ENCODE measurements around the gene KLK6.
"Not testable (repeated sequence)": the region's sequence is repeated elsewhere in the genome, so short reads cannot be mapped to it uniquely, and the experiment has no call there.

KLK6 gene

DNA sequence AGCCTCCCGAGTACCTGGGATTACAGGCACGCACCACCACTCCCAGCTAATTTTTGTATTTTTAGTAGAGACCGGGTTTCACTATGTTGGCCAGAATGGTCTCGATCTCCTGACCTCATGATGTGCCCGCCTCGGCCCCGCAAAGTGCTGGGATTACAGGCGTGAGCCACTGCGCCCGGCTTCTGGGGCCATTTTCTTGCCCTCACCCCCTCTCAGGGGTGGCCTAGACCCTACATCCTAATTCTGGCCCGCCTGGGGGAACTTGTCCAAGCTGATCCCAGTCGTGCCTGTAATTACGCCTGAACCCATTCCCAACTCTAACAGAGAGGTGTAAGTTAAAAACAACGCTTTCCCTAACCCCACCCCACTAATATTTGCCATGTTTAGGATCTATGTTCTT is 15.0 kb upstream of the KLK6 start:
- DNase-seq: not testable (repeated sequence)

DNA sequence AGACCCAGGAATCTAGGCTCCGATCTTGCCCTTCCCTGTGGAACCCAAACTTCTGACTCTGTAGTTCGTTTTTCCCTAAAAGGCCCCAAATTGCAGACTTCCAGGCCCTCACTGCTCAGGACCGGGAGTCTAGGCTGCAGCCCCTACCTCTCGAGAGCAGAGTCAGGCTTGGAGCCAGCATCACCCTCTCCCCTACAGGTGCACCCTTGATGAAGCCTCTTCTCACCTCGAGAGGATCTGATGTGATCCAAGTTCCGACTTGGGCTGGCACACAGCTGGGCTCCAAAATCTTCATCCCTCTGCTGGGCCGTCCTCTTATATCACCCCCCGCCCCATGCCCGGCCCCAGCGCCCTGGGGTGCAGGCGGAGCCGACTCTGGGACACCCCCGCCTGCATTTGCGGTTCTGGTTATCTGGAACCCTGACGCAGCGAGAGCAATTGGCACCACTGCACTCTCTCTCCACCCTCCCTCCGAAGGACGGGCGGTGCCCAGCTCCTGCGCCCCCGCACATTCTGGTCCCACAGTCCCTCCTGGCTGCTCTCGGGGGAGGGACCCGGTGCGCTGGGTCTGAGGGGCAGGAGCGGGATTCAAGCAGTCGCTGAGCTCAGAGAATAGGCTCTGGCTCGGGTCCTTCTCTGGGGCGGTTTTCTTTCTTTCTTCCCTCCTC is 14.4 kb upstream of the KLK6 start, which contains the start of gene KLK7:
Gene KLK7, minus strand, starts transcription at position 293 of the 668 bp plus-strand sequence. CDS start 1,518 bp downstream, outside the sequence.
- DNase-seq: no peak

DNA sequence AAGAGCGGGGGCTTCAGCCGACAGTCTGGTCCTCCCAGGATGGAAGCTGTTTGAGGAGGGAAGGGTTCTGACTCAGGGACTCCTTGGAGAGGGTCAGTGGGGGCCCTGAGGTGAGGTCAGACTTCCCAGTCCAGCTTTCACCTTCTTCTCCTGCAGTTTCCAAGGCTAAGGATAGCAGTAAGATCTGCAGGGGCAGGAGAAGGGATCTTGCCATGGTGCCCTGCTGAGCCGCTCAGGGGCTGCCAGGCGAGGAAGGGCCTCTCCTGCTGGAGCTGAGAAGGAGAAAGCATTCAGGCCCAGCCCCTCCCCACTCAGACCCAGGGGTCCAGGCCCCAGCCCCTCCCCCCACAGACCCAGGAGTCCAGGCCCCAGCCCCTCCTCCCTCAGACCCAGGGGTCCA is 12.8 kb upstream of the KLK6 start:
- DNase-seq: no peak

DNA sequence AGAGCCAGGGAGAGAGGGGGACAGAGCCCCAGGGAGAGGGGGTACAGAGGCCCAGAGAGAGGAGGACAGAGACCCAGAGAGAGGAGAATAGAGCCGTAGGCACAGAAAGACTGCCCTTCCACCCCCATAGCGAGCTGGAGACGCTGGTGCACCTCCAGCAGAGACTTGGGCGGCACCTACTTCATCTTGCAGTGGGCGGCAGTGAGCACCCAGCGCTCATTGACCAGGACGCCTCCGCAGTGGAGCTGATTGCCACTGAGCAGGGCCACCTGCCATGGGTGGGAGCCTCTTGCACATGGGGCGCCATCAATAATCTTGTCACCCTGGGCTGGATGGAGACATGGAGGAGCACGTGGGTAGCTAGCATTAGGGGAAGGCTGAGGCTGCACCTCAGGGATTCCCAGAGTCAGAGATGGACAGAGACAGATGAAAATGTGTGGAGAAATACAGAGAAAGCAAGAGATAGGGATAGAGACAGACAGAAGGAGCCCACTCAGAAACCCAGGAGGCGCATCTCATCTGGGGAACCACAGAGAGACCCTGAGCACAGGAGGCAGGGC is 12.3 kb upstream of the KLK6 start:
- DNase-seq: no peak

DNA sequence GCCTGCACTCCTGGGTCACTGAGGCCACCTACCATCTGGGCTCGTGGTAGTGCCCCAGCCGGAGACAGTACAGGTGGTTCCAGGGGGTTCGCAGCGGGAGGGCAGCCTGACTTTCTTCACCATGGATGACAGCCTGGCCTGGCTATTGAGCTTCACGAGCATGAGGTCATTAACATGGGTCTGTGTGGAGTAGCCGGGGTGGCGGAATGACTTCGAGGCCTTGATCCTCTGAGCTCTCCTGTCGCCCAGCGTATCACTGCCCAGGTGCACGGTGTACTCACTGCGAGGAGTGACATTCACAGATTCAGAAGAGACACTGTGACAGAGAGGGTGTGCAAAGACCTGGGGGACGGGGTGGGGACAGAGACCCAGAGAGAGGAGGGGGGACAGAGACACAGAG is 10.8 kb upstream of the KLK6 start:
- no peak for DNase-seq

DNA sequence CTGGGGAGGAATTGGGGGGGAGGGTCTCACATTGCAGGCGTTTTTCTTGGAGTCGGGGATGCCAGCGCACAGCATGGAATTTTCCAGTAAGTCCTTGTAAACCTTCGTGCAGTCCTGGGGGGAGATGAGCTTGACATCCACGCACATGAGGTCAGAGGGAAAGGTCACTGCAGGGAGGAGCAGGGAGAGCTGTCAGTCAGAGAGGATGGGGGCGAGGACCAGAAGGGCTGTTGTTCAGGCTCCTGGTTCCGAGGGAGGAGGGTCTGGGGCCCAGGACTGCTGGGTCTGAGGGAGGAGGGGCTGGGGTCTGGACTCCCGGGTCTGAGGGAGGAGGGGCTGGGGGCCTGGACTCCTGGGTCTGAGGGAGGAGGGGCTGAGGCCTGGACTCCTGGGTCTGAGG is 10.4 kb upstream of the KLK6 start:
- DNase-seq: no peak

DNA sequence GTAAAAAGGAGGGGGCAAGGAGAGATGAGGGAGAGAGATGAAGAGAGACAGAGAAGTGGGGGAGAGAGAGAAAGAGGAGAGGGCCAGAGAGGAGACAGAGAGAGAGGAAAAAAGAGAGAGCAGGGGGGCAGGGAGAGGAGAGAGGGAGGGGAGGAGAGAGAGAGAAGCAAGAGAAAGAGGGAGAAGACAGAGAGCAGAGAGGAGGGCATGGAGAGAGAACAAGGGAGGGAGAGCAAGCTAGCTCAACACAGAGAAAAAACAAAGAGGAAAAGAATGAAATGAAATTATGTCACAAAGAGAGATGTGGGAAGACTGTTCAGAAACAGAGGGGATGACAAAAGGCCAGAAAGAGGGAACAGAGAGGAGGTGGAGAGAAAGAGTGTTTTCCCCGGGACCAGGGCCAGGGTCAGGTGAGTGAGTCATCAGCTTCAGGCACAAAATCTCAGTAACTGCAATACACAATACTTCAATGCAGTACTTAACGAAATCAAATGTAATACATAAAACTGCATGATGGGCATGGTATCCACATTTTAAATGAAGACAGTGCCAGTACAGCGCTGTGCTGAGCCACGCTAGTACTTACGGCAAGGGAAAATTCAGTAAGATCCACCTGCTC is 9.5 kb upstream of the KLK6 start:
- DNase-seq: no peak

DNA sequence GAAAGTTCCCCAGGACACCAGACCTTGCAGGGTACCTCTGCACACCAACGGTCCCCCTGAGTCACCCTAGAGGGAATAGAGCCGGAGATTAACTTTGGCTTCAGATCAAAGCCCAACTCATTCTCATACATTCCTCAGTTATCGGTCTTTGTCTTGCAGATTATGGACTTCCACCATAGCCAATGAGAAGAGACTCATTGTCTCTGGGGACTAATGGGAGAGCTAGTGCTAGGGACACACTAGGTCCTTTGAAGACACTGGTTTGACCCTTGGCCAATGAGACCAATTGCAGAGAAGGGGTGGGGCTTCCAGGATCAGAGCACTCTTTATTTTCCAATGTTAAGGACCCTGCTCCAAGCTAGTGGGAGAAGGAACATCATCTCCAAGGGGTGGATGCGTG is 8.2 kb upstream of the KLK6 start:
- no peak for DNase-seq

DNA sequence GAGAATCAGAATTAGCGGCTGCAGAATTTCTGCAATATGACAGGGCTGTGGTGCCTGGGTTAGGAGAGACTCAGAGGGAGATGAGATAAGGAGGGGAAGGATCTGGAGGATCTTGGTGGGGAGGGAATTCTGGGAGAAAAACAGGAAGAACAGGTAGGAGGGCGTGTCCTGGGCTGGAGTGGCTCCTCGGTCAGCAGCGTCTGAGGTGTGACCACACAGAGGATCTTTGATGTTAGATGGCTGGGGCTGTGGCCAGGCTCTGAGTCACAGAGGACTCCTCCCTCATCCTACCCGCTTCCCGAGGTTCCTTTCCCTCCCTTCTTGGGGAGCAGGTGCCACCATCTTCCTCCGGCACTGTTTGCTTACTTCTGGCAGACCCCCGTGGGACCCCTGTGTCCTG is 6.4 kb upstream of the KLK6 start:
- no peak for DNase-seq

DNA sequence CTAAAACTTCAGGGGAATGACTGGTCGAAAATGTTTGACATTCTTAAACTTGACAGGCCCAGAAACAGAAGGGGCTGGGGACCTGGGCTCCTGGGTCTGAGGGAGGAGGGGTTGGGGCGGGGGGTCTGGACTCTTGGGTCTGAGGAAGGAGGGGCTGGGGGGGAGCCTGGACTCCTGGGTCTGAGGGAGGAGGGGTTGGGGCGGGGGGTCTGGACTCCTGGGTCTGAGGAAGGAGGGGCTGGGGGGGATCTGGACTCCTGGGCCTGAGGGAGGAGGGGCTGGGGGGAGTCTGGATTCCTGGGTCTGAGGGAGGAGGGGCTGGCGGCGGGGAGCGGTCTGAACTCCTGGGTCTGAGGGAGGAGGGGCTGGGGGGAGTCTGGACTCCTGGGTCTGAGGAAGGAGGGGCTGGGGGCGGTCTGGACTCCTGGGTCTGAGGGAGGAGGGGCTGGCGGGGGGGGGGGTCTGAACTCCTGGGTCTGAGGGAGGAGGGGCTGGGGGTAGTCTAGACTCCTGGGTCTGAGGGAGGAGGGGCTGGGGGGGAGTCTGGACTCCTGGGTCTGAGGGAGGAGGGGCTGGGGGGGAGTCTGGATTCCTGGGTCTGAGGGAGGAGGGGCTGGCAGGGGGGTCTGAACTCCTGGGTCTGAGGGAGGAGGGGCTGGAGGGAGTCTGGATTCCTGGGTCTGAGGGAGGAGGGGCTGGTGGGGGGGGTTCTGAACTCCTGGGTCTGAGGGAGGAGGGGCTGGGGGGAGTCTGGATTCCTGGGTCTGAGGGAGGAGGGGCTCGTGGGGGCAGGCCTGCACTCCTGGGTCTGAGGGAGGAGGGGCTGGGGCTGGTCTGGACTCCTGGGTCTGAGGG is 5.5 kb upstream of the KLK6 start:
- no peak for DNase-seq

DNA sequence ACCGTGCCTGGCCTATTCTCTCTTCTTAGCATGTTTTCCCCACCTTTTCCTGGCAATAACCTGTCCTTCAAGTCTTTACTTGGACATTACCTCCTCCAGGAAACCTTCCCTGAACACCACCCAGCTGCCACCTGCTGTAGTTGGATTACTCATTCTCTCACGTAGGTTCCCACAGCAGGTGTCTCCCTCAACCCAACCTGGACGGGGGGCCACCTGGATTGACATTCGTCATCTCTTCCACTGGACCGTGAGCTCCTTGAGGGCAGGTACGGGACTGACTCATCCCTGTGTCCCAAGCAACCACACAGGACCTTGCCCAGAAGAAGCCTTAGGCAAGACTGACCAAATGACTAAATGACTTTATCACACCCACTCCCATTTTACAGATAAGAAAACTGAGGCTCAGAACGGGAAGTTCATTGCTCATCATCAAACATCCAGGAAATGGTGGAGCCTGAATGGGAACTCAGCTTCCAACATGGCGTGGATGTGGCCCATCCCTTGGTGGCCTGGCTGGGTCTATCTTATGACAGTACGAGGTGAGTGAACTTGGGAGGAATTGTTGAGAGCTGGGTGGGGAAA is 3.5 kb upstream of the KLK6 start:
- DNase-seq: no peak

DNA sequence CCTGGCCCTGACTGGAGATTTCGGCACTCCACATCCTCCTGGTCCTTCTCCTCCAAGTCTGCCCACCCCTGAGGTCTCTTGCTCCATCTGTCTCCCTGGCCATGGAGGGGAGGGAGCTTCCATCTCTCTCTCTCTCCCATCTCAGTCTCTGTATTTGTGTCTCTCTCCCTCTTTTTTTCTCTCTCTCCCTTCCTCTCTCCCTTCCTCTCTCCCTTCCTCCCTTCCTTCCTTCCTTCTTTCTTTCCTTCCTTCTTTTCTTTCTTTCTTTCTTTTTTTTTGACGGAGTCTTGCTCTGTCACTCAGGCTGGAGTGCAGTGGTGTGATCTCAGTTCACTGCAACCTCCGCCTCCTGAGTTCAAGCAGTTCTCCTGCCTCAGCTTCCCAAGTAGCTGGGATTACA is 419 bp upstream of the KLK6 start:
- not testable (repeated sequence) for DNase-seq

DNA sequence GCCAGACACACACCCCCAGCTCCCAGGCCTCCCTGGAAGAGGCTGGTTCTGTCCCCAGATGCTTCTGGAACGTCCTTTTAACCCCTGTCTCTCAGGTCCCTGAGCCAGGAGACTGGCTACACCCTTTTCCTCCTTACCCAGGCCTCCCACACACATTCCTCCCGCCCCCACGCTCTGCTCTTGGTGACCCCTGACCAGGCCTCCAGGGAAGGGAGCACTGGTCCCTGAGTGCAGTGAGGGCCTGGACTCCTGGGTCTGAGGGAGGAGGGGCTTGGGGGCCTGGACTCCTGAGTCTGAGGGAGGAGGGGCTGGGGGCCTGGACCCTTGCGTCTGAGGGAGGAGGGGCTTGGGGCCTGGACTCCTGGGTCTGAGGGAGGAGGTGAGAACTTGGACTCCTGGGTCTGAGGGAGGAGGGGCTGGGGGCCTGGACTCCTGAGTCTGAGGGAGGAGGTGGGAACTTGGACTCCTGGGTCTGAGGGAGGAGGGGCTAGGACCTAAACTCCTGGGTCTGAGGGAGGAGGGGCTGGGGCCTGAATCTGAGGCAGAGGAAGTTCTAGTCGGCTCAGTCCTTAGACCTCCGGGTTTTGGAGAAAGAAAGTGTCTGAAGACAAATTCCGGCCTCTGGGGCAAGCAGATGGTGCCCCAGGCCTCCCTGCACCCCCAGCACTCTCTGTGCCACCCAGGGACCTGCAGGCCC is 527 bp downstream of the KLK6 start:
- no peak for DNase-seq

DNA sequence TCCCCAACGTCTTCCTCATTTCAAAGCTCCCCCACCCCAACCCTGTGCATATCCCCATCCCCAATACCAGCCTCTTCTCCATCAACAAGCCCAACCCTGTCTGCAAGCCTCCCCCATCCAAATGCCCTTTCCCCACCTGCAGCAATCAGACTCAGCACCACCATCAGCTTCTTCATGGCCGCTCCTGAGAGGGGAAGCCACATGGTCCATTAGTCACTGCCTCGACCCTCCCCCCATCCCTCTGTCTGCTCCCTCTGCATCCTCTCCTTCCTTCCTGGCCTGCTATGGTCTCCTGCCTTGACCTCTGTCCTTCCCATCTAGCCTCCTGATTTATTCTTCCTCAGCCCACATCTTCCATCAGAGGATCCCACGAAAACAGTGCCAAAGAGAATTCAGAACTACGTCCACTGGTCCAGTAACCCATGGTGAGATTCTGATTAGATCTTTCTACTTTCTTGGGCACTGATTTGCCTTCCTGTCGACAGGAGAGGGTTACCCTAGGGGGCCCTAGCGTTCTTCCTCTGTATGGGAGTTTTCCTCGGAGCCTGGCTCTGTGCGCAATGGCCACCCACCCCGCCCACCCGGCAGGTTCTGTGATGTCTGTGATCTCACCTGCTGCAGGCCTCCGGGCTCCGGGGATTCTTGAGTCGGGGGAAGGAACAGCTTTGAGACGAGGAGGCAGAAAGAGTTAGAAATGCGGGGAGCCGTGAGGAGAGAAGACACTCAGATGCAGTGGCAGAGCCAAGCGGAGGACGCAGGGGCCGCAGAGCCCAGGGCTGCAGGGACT is 1.3 kb downstream of the KLK6 start:
- no peak for DNase-seq

DNA sequence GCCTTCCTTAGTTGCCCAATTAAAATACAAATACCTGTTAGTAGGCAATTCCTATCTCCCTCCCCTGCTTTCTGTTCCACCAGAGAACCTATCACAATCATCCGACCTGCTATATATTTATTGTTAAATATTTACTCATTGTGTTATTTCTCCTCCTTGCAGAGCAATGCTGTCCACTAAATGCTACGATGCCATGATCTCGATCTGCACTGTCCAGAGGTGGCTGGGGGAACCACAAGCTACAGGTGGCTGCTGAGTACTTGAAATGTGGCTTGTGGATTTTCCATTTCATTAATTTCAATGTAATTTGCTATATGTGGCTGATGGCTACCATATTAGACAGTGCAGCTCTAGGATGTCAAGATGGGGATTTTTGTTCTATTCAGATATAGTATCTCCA is 5.1 kb downstream of the KLK6 start:
- no peak for DNase-seq

DNA sequence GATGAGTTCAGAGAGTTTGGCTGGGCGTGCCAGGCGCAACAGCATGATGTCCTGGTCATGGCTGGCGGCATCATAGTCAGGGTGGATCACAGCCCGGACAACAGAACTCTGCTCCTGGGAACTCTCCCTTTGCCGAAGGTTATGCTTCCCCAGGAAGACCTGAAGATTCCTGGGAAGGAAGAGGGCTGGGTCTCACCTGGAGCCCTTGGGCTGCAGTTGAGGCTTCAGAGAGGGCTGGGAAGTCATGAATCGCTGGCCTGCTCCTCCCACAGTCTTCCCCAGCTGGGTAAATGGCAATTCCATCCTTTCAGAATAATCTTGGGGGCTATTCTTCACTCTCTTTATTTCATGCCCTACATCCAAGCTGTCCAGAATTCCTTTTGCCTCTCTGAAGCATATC is 6.0 kb downstream of the KLK6 start:
- DNase-seq: no peak

DNA sequence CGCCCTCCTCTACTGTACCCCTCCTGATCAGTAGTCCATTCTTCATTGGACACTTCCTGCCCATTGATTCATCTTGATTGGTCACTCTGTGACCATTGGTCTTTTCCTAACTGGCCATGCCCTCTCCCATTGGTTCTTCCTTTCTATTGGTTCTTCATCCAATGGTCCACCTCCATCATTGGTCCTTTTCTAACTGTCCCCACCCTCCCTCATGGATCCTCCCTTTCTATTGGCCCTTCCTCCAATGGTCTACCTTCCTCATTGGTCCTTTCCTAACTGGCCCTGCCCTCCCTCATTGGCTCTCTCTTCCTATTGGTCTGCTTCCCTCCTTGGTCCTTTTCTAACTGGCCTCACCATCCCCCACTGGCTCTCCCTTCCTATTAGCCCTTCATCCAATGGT is 7.1 kb downstream of the KLK6 start:
- no peak for DNase-seq

DNA sequence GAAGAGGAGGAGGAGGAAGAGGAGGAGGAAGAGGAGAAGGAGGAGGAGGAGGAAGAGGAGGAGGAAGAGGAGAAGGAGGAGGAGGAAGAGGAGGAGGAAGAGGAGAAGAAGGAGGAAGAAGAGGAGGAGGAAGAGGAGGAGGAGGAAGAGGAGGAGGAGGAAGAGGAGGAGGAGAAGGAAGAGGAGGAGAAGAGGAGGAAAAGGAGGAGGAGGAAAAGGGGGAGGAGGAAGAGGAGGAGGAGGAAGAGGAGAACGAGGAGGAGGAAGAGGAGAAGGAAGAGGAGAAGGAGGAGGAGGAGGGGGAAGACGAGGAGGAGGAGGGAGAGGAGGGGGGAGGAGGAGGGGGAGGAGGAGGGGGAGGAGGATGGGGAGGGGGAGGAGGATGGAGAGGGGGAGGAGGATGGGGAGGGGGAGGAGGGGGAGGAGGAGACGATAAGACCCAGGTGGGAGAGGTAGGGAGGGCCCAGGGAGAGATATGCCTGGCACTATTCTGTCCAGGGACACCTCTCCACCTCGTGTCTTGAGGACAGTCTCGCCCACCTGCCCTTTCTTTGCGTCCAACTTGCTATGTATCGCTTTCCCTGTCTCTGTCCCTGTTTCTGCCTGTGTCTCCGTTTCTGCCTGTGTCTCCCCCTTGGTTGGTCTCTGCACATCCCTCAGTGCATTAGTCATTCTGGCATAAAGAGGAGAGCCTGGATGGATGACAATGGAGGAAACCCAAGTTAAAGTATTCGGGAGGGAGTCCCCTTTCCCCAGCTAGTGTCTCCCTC is 9.5 kb downstream of the KLK6 start:
- no peak for DNase-seq

DNA sequence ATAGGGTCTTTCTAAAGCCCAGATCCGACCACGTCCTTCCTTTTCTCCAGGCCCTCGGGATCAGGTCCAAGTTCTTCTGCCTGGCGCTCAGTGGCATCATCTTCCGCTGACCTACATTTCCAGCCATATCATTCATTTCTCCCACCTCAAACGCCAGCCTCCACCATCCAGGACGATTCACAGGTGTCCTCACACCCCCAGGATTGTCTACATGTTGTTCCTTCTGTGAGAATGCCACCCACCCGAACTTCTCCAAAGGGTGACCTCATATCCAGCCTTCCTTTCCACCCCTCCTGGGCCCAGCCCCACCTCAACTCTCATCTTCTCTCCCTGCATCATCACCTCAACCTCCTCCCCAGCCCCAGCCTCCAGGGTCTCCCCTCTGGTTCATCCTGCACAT is 11.8 kb downstream of the KLK6 start:
- no peak for DNase-seq

DNA sequence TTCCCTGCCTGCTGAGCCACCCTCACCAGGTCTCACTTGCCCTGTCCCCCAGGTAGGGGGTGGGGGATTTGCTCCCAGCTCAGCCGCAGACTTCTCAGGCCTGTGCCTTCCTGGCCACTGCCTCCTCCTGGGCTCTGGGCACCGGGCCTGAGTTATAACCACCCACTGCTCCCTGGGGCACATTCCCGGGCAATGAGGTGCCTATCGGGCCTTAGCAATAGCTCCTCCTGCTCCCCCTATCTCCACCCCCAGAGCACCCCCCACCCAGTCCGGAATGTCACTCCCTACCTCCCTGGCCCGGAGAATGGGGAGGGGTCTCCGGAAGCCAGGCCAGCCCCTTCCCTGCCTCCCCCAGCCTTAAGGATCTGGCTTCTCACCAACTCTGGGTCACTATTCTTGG is 16.5 kb downstream of the KLK6 start, which contains the start of gene KLK5:
Gene KLK5, minus strand, starts transcription at position 129 of the 400 bp plus-strand sequence. CDS start 381 bp downstream, outside the sequence.
- no peak for DNase-seq

DNA sequence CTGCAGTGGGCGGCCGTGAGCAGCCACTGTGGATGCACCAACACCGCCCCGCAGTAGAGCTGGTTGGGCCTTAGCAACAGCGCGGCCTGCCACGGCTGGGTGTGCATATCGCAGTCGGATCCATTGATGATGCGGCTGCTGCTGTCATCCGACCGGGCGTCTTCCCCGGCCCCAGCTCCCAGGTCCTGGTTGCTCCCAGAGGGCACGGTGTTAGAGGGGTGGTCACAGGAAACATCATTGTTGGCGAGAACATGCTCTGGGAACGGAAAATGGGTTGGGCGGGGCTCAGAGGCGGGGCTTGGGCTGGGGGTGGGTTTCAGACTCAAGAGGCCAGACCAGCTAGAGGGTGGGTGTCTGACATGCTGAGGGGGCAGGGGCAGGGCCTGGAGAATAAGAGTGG is 19.5 kb downstream of the KLK6 start:
- no peak for DNase-seq

Measured in femur (tissue), 1 donor.